ENCODE measurements around the gene SHMT1.

The SHMT1 gene

DNA sequence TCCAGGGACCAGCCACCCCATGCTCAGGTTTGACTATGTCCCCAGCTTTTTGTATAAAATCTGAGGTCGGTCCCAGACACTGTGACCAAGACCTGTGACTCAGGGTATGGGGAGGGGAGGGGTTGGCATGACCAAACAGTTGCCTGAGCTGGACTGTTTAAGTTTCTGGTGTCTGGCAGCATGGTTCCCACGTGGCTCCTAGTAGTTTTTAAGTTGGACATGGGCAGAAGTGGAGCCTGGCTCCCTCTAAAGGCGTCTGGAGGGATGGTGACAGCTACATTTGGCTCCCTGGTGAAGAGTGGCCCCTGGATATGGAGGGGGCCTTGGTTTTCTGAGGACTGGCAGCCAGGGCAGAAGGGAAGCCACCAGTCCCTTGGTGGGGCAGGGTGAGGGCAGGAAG is 40.3 kb downstream of the SHMT1 start:
- H3K4me1 ChIP-seq (ENCODE audit: control insufficient read depth, low read depth, low read length): no peaks in the 10 kb centered on the region
- H3K27me3 ChIP-seq (ENCODE audit: control insufficient read depth, insufficient read depth, low read length): no peaks in the 10 kb centered on the region
- no peaks in the 10 kb centered on the region for H3K9me3 ChIP-seq (ENCODE audit: control insufficient read depth, low read depth, low read length)
- peaks cover 21% of the 10 kb centered on the region for H3K36me3 ChIP-seq (ENCODE audit: control insufficient read depth, low read depth, low read length)
- no peak overlapping the region for H3K27ac ChIP-seq (ENCODE audit: low read length)
- no peak overlapping the region for H3K4me3 ChIP-seq (ENCODE audit: low read length)
- no peak overlapping the region for H3K9ac ChIP-seq (ENCODE audit: low read length)

DNA sequence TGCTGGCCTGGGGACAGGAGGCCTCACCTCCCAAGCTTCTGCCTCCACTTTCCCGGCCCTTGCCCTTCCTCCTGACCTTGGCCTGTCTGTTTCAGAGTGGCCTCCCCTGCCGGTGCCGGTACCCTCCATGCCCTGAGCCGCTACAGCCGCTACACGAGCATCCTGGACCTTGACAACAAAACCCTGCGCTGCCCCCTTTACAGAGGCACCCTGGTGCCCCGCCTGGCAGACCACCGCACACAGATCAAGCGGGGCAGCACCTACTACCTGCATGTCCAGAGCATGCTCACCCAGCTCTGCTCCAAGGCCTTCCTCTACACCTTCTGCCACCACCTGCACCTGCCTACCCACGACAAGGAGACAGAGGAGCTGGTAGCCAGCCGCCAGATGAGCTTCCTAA is 40.8 kb downstream of the SHMT1 start:
- H3K27ac ChIP-seq (ENCODE audit: low read length): no peak overlapping the region
- no peak overlapping the region for H3K9ac ChIP-seq (ENCODE audit: low read length)
- peaks cover 18% of the 10 kb centered on the region for H3K36me3 ChIP-seq (ENCODE audit: control insufficient read depth, low read depth, low read length)
- no peaks in the 10 kb centered on the region for H3K27me3 ChIP-seq (ENCODE audit: control insufficient read depth, insufficient read depth, low read length)
- H3K4me1 ChIP-seq (ENCODE audit: control insufficient read depth, low read depth, low read length): no peaks in the 10 kb centered on the region
- no peaks in the 10 kb centered on the region for H3K9me3 ChIP-seq (ENCODE audit: control insufficient read depth, low read depth, low read length)
- no peak overlapping the region for H3K4me3 ChIP-seq (ENCODE audit: low read length)

DNA sequence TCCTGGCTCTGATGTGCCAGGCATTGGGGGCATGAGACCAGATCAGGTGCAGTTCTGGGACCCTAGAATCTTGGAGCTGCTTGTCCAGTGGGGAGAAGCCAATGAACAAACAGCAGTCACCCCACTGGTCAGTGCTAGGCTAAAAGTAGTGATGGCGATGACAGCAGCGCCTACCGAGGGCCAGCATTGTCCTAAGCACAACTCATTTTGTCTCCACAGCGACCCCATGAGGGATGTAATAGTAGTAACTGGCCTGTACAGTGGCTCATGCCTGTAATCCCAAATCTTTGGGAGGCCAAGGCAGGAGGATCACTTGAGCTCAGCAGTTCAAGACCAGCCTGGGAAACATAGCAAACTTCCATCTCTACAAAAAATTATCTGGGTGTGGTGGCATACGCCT is 42.0 kb downstream of the SHMT1 start:
- H3K4me3 ChIP-seq (ENCODE audit: low read length): no peak overlapping the region
- no peaks in the 10 kb centered on the region for H3K4me1 ChIP-seq (ENCODE audit: control insufficient read depth, low read depth, low read length)
- no peaks in the 10 kb centered on the region for H3K27me3 ChIP-seq (ENCODE audit: control insufficient read depth, insufficient read depth, low read length)
- H3K27ac ChIP-seq (ENCODE audit: low read length): no peak overlapping the region
- H3K9ac ChIP-seq (ENCODE audit: low read length): no peak overlapping the region
- H3K36me3 ChIP-seq (ENCODE audit: control insufficient read depth, low read depth, low read length): peaks cover 17% of the 10 kb centered on the region
- no peaks in the 10 kb centered on the region for H3K9me3 ChIP-seq (ENCODE audit: control insufficient read depth, low read depth, low read length)

GRCh38 chr17:18320301-18320700 is 43.0 kb downstream of the SHMT1 start:
- Histone ChIP-seq H3K27ac (ENCODE audit: low read length) (no peak overlapping the region), H3K36me3 (ENCODE audit: control insufficient read depth, low read depth, low read length) (peaks cover 17% of the 10 kb centered on the region), H3K9me3 (ENCODE audit: control insufficient read depth, low read depth, low read length) (no peaks in the 10 kb centered on the region), H3K4me3 (ENCODE audit: low read length) (no peak overlapping the region), H3K4me1 (ENCODE audit: control insufficient read depth, low read depth, low read length) (no peaks in the 10 kb centered on the region), H3K9ac (ENCODE audit: low read length) (no peak overlapping the region), H3K27me3 (ENCODE audit: control insufficient read depth, insufficient read depth, low read length) (no peaks in the 10 kb centered on the region)

DNA sequence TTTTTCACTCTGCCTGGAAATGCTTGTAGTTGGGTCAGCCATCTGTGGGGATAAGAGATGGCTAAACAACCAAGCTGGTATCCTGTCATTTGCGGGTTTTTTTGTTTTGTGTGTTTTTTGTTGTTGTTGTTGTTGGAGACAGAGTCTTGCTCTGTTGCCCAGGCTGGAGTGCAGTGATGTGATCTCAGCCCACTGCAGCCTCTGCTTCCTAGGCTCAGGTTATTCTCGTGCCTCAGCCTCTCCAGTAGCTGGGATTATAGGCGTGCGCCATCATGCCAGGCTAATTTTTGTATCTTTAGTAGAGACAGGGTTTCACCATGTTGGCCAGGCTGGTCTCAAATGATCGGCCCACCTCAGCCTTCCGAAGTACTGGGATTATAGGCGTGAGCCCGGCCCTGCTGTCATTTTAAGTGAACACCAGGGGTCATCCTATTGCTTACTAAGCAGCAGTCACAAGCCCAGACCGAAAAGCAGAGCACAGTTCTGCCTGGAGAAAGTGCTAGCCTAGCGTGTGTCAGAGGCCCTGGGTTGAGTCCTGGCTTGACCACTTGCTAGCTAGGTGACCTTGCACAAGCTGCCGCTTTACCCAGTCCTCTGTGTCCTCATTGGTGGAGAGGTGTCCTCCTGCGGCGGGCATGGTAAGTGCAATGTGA is 43.6 kb downstream of the SHMT1 start:
- no peaks in the 10 kb centered on the region for H3K27me3 ChIP-seq (ENCODE audit: control insufficient read depth, insufficient read depth, low read length)
- H3K9ac ChIP-seq (ENCODE audit: low read length): no peak overlapping the region
- H3K4me1 ChIP-seq (ENCODE audit: control insufficient read depth, low read depth, low read length): no peaks in the 10 kb centered on the region
- H3K36me3 ChIP-seq (ENCODE audit: control insufficient read depth, low read depth, low read length): peaks cover 17% of the 10 kb centered on the region
- H3K9me3 ChIP-seq (ENCODE audit: control insufficient read depth, low read depth, low read length): no peaks in the 10 kb centered on the region
- no peak overlapping the region for H3K4me3 ChIP-seq (ENCODE audit: low read length)
- no peak overlapping the region for H3K27ac ChIP-seq (ENCODE audit: low read length)

- Histone ChIP-seq H3K9me3 (ENCODE audit: control insufficient read depth, low read depth, low read length) (no peaks in the 10 kb centered on the region), H3K4me1 (ENCODE audit: control insufficient read depth, low read depth, low read length) (peaks cover under 1% of the 10 kb centered on the region), H3K36me3 (ENCODE audit: control insufficient read depth, low read depth, low read length) (peaks cover 14% of the 10 kb centered on the region), H3K9ac (ENCODE audit: low read length) (no peak overlapping the region), H3K27me3 (ENCODE audit: control insufficient read depth, insufficient read depth, low read length) (no peaks in the 10 kb centered on the region), H3K4me3 (ENCODE audit: low read length) (no peak overlapping the region), H3K27ac (ENCODE audit: low read length) (no peak overlapping the region)
These were observed 44.4 kb downstream of the SHMT1 start for GRCh38 chr17:18318771-18319450.

- Histone ChIP-seq H3K27me3 (ENCODE audit: control insufficient read depth, insufficient read depth, low read length) (no peaks in the 10 kb centered on the region), H3K9ac (ENCODE audit: low read length) (no peak overlapping the region), H3K4me1 (ENCODE audit: control insufficient read depth, low read depth, low read length) (peaks cover 6% of the 10 kb centered on the region), H3K9me3 (ENCODE audit: control insufficient read depth, low read depth, low read length) (no peaks in the 10 kb centered on the region), H3K36me3 (ENCODE audit: control insufficient read depth, low read depth, low read length) (peaks cover 7% of the 10 kb centered on the region), H3K27ac (ENCODE audit: low read length) (no peak overlapping the region), H3K4me3 (ENCODE audit: low read length) (no peak overlapping the region)
These were observed 45.2 kb downstream of the SHMT1 start for GRCh38 chr17:18318117-18318516.

- Histone ChIP-seq H3K36me3 (ENCODE audit: control insufficient read depth, low read depth, low read length) (peaks cover 13% of the 10 kb centered on the region), H3K9ac (ENCODE audit: low read length) (peak overlapping the region; percentile 86), H3K27ac (ENCODE audit: low read length) (no peak overlapping the region), H3K4me3 (ENCODE audit: low read length) (peak overlapping the region; percentile 93), H3K27me3 (ENCODE audit: control insufficient read depth, insufficient read depth, low read length) (no peaks in the 10 kb centered on the region), H3K4me1 (ENCODE audit: control insufficient read depth, low read depth, low read length) (peaks cover 6% of the 10 kb centered on the region), H3K9me3 (ENCODE audit: control insufficient read depth, low read depth, low read length) (no peaks in the 10 kb centered on the region)
These were observed 47.4 kb downstream of the SHMT1 start for GRCh38 chr17:18315961-18316360.

DNA sequence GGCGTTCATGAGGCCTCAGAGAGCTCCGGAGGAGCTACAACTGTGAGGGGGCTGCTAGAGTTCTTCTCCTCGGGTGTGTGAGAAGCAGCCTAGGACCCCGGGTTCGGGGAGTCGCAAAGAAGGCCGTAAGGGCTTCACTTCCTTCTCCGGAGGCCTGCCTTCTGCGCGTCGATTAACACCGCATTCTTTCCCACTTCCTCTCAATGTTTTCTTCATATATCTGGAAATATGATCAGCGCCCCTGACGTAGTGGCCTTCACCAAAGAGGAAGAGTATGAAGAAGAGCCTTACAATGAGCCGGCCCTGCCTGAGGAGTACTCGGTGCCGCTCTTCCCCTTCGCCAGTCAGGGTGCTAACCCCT is 47.8 kb downstream of the SHMT1 start:
- peaks cover 13% of the 10 kb centered on the region for H3K36me3 ChIP-seq (ENCODE audit: control insufficient read depth, low read depth, low read length)
- peaks cover 6% of the 10 kb centered on the region for H3K4me1 ChIP-seq (ENCODE audit: control insufficient read depth, low read depth, low read length)
- H3K27ac ChIP-seq (ENCODE audit: low read length): peak overlapping the region; percentile 43
- no peaks in the 10 kb centered on the region for H3K9me3 ChIP-seq (ENCODE audit: control insufficient read depth, low read depth, low read length)
- peak overlapping the region; percentile 93 for H3K4me3 ChIP-seq (ENCODE audit: low read length)
- H3K9ac ChIP-seq (ENCODE audit: low read length): peak overlapping the region; percentile 86
- H3K27me3 ChIP-seq (ENCODE audit: control insufficient read depth, insufficient read depth, low read length): no peaks in the 10 kb centered on the region

GRCh38 chr17:18314731-18315561 is 48.4 kb downstream of the SHMT1 start, which contains the start of the genes SMCR8 and TOP3A:
Gene SMCR8 (plus strand): TSS chr17:18315293. CDS start chr17:18315790, 497 bp downstream.
Gene TOP3A (minus strand): TSS chr17:18314994. CDS start chr17:18314778, 216 bp downstream.
- Histone ChIP-seq H3K4me3 (ENCODE audit: low read length) (peak within 1 kb of the TSS; percentile 93), H3K27me3 (ENCODE audit: control insufficient read depth, insufficient read depth, low read length) (no peaks in the 10 kb centered on the region), H3K9ac (ENCODE audit: low read length) (peak within 1 kb of the TSS; percentile 86), H3K4me1 (ENCODE audit: control insufficient read depth, low read depth, low read length) (peaks cover 6% of the 10 kb centered on the region), H3K27ac (ENCODE audit: low read length) (peak within 1 kb of the TSS; percentile 43), H3K36me3 (ENCODE audit: control insufficient read depth, low read depth, low read length) (peaks cover 17% of the 10 kb centered on the region), H3K9me3 (ENCODE audit: control insufficient read depth, low read depth, low read length) (no peaks in the 10 kb centered on the region)

DNA sequence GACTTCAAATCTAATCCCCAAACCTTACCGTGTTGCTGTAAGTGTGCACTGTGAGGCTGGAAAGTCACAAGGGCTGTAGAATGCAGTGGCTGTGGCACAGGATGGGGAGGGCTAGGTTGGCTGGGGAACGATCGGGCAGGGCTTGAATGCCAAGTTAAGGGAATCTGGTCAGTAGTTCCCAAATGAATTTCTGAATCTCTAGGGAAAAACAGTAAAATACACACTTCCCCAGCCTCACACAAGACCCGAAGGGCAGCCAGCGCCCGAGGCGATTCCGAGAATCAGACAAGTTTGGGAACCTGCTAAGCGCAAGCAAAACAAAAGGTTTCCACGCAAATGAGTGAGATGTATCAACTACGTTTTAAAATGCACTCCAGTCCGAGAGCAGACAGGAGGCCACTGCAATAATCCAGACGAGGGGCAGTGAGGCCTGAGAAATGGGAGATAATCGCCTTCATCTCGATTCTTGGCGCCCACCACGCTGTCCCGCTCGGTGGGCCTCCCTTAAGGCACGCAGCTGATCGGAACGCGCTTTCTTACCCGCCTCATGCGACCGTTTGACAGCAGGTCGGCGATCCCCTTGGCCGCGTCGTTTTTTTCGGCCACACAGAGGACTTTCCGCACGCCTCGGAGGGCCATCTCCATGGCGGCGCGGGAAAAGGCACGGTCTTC is 49.2 kb downstream of the SHMT1 start:
- peak overlapping the region; percentile 93 for H3K4me3 ChIP-seq (ENCODE audit: low read length)
- H3K4me1 ChIP-seq (ENCODE audit: control insufficient read depth, low read depth, low read length): peaks cover 6% of the 10 kb centered on the region
- peaks cover 18% of the 10 kb centered on the region for H3K36me3 ChIP-seq (ENCODE audit: control insufficient read depth, low read depth, low read length)
- H3K9me3 ChIP-seq (ENCODE audit: control insufficient read depth, low read depth, low read length): no peaks in the 10 kb centered on the region
- peak overlapping the region; percentile 86 for H3K9ac ChIP-seq (ENCODE audit: low read length)
- H3K27me3 ChIP-seq (ENCODE audit: control insufficient read depth, insufficient read depth, low read length): no peaks in the 10 kb centered on the region
- no peak overlapping the region for H3K27ac ChIP-seq (ENCODE audit: low read length)

All from iPS-18a (cell line).